Fibroblast of villous mesenchyme (primary cell): ENCODE results near the gene AGER. TPM values are rescaled to one million over a fixed set of nuclear protein-coding genes. Genes with fewer than 3 reads are reported as not detected.
"Not testable (repeated sequence)": the region's sequence is repeated elsewhere in the genome, so short reads cannot be mapped to it uniquely, and the experiment has no call there.

Experiments
- DNase-seq: peaks from one replicate; pipeline ENCODE4 v3.0.0-alpha.2; 2010; ENCODE audit warnings: low read depth
- H3K4me3 ChIP-seq: 2 replicates; pipeline ENCODE4 v1.5.1; 2011; ENCODE audit warnings: low read depth, mild to moderate bottlenecking, low read length
- CTCF ChIP-seq: IDR thresholded peaks from 2 replicates; pipeline ENCODE4 v1.5.1; 2012; ENCODE audit warnings: low read depth, mild to moderate bottlenecking, low read length; ENCODE audit not compliant: insufficient read depth
- total RNA-seq: library from RNA; depleted of rRNA; stranded (reverse); fragments of >200 nt; gene quantifications from 2 replicates; pipeline ENCODE4 v1.2.3, GENCODE V29; 2012

AGER gene
- total RNA-seq, 1 donor: 0.86 TPM

DNA sequence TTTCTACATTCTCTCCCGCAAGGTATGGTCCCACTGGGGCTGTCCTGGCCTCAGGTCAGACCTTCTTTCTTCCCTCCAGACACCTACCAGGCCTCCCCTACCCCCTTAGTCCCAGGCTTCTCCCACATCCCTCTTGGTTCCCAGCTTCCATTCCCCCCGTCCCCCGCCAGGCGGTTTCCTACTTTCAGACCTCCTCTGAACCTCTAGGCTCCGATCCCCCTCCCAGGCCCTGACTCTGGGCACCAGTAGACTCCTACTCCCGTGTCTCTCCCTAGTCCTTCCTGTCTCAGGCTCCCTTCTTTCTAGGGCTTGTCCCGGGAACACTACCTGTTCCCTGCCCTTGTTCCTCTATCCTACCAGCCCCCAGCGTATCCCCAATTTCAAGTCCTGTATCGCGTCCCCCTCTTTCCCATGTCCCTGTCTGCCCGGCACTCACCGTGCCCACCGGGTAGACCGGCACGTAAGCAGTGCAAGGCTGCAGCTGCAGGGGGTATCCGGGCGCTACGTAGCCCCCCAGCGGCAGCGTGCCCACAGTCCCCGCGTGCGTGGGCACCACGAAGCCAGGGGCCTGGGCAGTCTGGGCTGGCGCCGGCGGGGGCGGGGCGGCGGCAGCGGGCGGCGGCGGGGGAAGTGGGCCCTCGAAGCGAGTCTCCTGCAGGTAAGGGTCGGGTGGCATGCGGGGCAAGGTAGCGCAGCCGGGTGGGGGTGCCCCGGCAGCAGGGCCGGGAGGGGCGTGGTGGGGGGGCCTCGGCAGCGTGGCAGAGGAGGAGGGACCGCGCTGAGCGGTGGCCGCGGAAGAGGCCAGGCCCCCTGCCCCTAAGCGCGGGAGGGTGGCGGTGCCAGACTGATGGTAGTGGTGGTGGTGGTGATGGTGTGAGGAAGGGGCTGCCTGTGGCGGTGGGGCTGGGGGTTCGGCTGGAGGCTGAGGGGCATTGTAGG lies 33.9 kb downstream of the AGER start:
- no peak for TF ChIP-seq CTCF
- H3K4me3 ChIP-seq: peak overlapping the region; percentile 75

DNA sequence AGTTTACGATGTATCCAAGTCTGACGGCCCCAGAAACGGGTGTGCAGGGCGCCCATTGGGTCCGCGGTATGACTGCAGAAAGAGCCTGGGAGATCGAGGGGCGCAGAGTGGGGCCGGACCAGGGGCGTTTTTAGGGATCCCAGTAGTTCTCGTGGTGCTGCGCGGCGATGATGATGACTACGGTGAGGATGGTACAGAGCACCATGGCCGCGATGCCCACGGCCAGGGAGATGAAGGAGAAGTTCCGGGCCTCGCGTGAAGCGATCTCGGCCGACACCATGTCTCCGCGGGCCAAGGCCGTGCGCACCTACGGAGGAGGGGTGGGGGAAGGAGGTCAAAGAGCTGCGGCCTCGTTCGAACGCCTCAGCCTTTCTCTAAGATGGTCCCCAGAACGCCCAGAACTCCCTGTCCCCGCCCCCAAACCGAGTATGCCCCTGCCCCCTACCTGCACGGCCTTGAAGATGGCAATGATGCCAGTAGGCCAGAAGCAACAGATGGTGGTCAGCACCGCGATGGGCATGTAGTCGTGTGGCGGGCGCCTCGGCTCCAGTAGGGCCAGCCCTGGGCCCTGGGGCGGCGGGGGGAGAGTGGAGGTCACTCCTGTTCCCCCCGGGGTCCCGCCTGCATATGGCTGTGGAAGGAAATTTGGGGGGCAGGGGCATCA lies 34.8 kb downstream of the AGER start:
- H3K4me3 ChIP-seq: no peak overlapping the region
- no peak for TF ChIP-seq CTCF
- no peak for DNase-seq

More for the DNA sequence above, 33.9 kb downstream of the AGER start:
- DNase-seq: no peak

GRCh38 chr6:32148289-32149091 lies 35.6 kb downstream of the AGER start:
- no peak for TF ChIP-seq CTCF
- no peak for DNase-seq
- no peak overlapping the region for H3K4me3 ChIP-seq

GRCh38 chr6:32147401-32148132 lies 36.5 kb downstream of the AGER start:
- H3K4me3 ChIP-seq: no peak overlapping the region
- no peak for TF ChIP-seq CTCF
- DNase-seq: no peak

- no peak overlapping the region for H3K4me3 ChIP-seq
- no peak for DNase-seq
- TF ChIP-seq CTCF: no peak
These were observed 37.4 kb downstream of the AGER start for GRCh38 chr6:32146687-32147086.

DNA sequence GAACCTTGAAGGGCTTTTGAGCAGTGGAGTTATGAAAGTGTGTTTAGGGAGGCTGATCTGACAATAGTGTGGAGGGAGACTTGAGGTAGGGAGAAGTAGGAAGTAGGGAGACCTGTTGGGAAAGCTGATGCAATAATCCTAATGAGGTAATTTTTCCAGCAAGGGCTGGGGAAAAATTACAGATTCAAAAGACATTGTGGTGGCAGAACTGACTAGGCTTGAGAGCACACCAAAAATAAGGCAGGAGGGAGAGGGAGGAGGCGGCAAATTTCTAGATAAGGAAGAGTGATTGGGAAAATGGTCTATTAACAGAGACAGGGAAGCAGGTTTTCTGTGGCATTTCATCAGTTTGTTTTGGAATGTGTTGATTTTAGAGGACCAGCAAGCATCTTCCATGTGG lies 37.8 kb downstream of the AGER start:
- H3K4me3 ChIP-seq: no peak overlapping the region
- no peak for DNase-seq
- no peak for TF ChIP-seq CTCF

DNA sequence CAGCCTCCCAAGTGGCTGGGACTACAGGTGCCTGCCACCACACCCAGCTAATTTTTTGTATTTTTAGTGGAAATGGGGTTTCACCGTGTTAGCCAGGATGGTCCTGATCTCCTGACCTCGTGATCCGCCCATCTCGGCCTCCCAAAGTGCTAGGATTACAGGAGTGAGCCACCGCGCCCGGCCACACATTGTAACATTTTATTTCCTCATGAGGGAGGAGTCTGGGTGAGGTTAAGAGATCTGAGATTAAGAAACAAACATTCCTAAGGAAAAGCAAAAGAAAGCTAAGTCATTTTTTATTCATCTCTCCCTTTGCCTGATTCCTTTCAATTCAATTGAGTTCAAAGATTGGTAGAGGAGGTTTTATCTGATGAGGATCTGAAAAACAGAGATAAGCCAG lies 39.8 kb downstream of the AGER start:
- DNase-seq, H3K4me3 ChIP-seq: not testable (repeated sequence)
